A673 (cell line): Measurements from ENCODE around the gene ACSL3.

Source experiments
- CTCF ChIP-seq: fragments of 300-800, 200-600 bp; sonication (generic); conservative IDR thresholded peaks from 2 replicates; pipeline ENCODE4 v1.5.1; 2017; ENCODE audit warnings: low read depth, mild to moderate bottlenecking, antibody characterized with exemption, low read length, moderate library complexity, mixed read lengths
- EZH2 ChIP-seq: fragments of 200-600 bp; sonication (generic); IDR thresholded peaks from 2 replicates; pipeline ENCODE4 v1.6.1; 2017; ENCODE audit warnings: borderline replicate concordance, low read depth, mild to moderate bottlenecking, mixed read lengths, antibody characterized with exemption, low read length; ENCODE audit not compliant: poor library complexity, severe bottlenecking

- TF ChIP-seq CTCF, result no peak
- no peak for TF ChIP-seq EZH2
These were observed 41.0 kb upstream of the ACSL3 start for GRCh38 chr2:222819722-222820333.
